SK-MEL-5 (cell line): ENCODE results near the gene NR1D2. TPM values are rescaled to one million over a fixed set of nuclear protein-coding genes. Genes with fewer than 3 reads are reported as not detected.

Source experiments
- DNase-seq: peaks from one replicate; pipeline ENCODE4 v3.0.0-alpha.2; 2016; ENCODE audit warnings: low read depth, low spot score
- in situ Hi-C: cut with HindIII; loops from 2 replicates; pipeline ENCODE4 v1.10.0; 2016; ENCODE audit warnings: low sequenced_read_pairs, high pct_unique_total_duplicates, low pct_unique_long_range_greater_than_20kb
- total RNA-seq: library from RNA; depleted of rRNA; stranded (reverse); fragments of >200 nt; shearing (Covaris generic); gene quantifications from 2 replicates; pipeline ENCODE4 v1.2.3, GENCODE V29; 2014

The NR1D2 gene
- total RNA-seq, 1 experiment from 2014 or later, result 26.9 TPM

- in situ Hi-C loops, result no loop called here
- no peak for DNase-seq
These were observed 21.3 kb upstream of the NR1D2 start for GRCh38 chr3:23923786-23924185.

- in situ Hi-C loops, result no loop called here
- DNase-seq, result no peak
These were observed 18.8 kb upstream of the NR1D2 start for GRCh38 chr3:23926246-23926645.

GRCh38 chr3:23926736-23927135 is 18.4 kb upstream of the NR1D2 start:
- DNase-seq, result peak; percentile 52
- in situ Hi-C loops, result no loop called here

- in situ Hi-C loops, result no loop called here
- DNase-seq, result no peak
These were observed 16.6 kb upstream of the NR1D2 start for GRCh38 chr3:23928524-23928923.

GRCh38 chr3:23931597-23931996 is 13.5 kb upstream of the NR1D2 start:
- in situ Hi-C loops, result no loop called here
- DNase-seq, result no peak

GRCh38 chr3:23932571-23932970 is 12.5 kb upstream of the NR1D2 start:
- in situ Hi-C loops, result no loop called here
- no peak for DNase-seq

- in situ Hi-C loops, result no loop called here
- no peak for DNase-seq
These were observed 10.8 kb upstream of the NR1D2 start for GRCh38 chr3:23934253-23934652.

- in situ Hi-C loops, result no loop called here
- no peak for DNase-seq
These were observed 7.8 kb upstream of the NR1D2 start for GRCh38 chr3:23937296-23937695.

- no peak for DNase-seq
- in situ Hi-C loops, result no loop called here
These were observed 6.4 kb upstream of the NR1D2 start for GRCh38 chr3:23938688-23939087.

GRCh38 chr3:23940775-23941174 is 4.3 kb upstream of the NR1D2 start:
- no peak for DNase-seq
- in situ Hi-C loops, result no loop called here

- no peak for DNase-seq
These were observed 3.6 kb upstream of the NR1D2 start for GRCh38 chr3:23941440-23941839.

GRCh38 chr3:23942546-23942945 is 2.5 kb upstream of the NR1D2 start:
- no peak for DNase-seq
- in situ Hi-C loops, result no loop called here

More at GRCh38 chr3:23941440-23941839, 3.6 kb upstream of the NR1D2 start:
- in situ Hi-C loops, result no loop called here

- DNase-seq, result no peak
- in situ Hi-C loops, result no loop called here
These were observed 891 bp upstream of the NR1D2 start for GRCh38 chr3:23944007-23944783.

GRCh38 chr3:23945663-23945912 is 502 bp downstream of the NR1D2 start:
- DNase-seq, result no peak
- in situ Hi-C loops, result no loop called here

GRCh38 chr3:23945913-23946687 is 1.0 kb downstream of the NR1D2 start:
- DNase-seq, result peak; percentile 93
- in situ Hi-C loops, result no loop called here

GRCh38 chr3:23948761-23949160 is 3.7 kb downstream of the NR1D2 start:
- DNase-seq, result no peak
- in situ Hi-C loops, result no loop called here

- DNase-seq, result no peak
- in situ Hi-C loops, result no loop called here
These were observed 4.7 kb downstream of the NR1D2 start for GRCh38 chr3:23949784-23950183.

- no peak for DNase-seq
- in situ Hi-C loops, result no loop called here
These were observed 5.2 kb downstream of the NR1D2 start for GRCh38 chr3:23950293-23950692.

GRCh38 chr3:23952646-23953045 is 7.6 kb downstream of the NR1D2 start:
- in situ Hi-C loops, result no loop called here
- DNase-seq, result no peak
